GM21381 (cell line): Measurements from ENCODE around the gene SPIN1.
A peak's percentile ranks its signal among the peaks of the same experiment; 100 is the strongest.
"Not testable (repeated sequence)": the region's sequence is repeated elsewhere in the genome, so short reads cannot be mapped to it uniquely, and the experiment has no call there.

Source experiments
- ATAC-seq: cut with Tn5 transposase; IDR thresholded peaks from one replicate; pipeline ENCODE4 v1.9.1; 2021; ENCODE audit warnings: mild to moderate bottlenecking, moderate library complexity; ENCODE audit not compliant: unreplicated experiment

The SPIN1 gene

DNA sequence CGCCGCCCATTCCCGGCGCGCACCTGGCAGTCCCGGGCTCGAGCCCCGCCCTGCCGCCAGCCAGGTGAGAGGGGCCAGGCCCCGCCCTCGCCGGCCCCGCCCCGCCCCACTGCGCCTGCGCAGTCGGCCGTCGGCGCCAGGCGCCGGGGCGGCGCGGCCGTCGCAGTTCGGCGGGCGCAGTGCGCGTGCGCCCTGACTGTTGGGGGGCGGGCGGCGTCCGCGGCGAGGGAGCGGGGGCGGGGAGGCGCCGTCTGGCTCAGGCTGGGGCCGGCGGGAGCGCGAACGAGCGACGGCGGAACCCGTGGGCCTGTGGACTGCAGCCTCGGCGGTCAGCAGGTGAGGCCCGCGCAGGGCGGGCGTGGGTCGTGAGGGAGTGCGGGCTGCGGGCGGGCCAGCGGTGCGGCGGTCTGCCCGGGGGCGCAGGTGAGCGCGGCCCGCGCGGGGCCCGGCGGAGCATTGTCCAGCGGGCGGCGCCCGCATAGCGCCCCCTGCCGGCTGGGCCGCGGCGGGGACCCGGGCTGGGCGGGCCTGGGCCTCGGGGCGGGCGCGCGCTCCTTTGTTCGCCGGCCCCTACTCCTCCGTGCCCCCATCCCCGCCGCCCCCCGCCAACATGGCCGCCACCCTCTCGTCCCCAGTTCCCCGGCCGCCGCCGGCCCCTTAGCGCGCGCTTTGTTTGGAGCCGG lies at the start of gene SPIN1:
Gene SPIN1, plus strand, starts transcription at position 242 of the 683 bp plus-strand sequence. CDS start 38,096 bp downstream, outside the sequence.
- peak; percentile 86 for ATAC-seq

DNA sequence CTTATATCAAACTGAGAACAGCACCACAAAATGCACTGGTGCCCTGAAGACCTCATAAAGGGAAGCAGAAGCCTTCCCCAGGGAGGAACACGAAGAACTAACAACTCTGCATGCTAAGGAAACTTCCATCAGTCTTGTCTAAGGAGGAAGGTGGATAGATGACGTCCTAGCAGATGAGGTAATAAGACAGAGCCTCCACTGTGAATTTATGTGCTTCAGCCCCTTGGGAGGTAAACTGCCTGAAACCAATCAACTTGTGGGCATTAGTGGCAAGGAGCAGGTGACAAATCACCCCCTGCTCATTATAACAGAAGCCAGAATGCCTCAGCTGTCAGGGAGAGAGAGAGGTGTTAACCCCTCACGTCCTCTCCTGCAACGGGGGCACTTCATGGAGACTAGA lies 48.9 kb upstream of the SPIN1 start:
- ATAC-seq: no peak

DNA sequence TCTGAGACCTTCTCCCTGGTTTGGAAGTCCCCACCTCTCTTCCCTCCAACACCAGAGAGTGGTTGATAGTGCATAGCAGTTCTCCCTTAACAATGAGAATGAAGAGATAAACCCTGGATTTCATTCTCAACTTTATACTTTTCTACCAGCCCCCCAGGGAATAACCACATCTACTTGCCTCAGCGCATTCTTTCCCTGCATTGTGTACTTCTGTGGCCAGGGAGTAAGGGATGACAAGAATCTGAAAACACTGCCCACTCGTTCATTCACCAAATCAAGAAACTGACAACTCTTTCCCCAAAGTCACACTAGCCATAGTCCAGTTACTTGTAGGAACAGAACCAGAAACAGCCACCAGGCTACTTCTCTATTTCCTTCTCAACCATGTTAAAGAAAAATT lies 46.0 kb upstream of the SPIN1 start:
- no peak for ATAC-seq

DNA sequence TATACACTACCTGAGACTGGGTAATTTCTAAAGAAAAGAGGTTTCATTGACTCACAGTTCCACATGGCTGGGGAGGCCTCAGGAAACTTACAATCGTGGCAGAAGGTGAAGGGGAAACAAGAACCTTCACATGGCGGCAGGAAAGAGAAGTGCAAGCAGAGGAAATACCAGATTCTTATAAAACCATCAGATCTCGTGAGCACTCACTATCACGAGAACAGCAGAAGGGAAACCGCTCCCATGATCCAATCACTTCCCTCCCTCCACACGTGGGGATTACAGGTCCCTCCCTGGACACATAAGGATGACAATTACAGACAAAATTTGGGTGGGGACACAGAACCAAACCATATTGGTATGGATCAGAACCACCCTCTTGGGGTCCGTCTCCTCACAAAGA lies 44.2 kb upstream of the SPIN1 start:
- ATAC-seq: no peak

DNA sequence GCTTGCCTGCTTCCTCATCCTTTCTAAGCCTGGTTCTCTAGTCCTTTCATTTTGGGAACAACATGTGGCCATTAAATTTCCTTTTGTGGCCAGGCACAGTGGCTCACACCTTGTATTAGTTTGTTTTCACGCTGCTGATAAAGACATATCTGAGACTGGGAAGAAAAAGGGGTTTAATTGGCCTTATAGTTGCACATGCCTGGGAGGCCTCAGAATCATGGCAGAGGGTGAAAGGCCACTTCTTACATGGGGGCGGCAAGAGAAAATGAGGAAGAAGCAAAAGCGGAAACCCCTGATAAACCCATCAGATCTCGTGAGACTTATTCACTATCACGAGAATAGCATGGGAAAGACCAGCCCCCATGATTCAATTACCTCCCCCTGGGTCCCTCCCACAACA lies 37.9 kb upstream of the SPIN1 start:
- ATAC-seq: not testable (repeated sequence)

DNA sequence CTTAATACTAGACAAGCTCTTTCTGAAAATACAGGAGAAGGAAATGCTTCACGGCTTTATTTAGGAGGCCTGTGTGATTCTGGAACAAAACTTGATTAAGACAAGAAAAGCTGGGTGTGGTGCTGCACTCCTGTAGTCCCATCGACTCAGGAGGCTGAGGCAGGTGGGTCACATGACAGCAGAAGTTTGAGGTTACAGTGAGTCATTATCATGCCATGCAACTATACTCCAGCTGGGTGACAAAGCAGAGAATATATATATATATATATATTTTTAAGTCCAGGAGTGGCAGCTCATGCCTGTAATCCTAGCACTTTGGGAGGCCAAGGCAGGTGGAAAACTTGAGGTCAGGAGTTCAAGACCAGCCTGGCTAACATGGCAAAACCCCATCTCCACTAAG lies 33.1 kb upstream of the SPIN1 start:
- ATAC-seq: no peak

DNA sequence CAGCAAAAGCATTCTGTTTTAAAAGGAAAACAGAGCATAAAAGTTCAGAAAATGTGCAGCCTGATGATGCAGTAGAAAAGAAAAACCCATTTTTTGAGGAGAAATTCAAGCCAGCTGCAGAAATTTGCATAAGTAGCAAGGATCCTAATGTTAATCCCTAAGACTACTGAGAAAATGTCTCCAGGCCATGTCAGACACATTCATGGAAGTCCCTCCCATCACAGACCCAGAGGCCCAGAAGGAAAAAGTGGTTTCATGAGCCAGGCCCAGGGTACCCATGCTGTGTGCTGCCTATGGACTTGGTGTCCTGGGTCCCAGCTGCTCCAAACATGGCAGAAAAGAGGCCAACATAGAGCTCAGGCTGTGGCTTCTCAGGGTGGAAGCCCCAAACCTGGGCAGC lies 31.0 kb upstream of the SPIN1 start:
- ATAC-seq: not testable (repeated sequence)

DNA sequence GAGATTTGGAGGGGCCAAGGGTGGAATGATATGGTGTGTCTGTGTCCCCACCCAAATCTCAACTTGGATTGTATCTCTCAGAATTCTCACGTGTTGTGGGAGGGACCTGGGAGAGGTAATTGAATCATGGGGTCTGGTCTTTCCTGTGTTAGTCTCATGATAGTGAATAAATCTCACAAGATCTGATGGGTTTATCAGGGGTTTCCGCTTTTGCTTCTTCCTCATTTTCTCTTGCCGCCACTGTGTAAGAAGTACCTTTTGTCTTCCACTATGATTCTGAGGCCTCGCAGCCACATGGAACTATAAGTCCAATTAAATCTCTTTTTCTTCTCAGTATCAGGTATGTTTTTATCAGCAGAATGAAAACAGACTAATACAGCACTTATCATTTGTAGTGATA lies 29.5 kb upstream of the SPIN1 start:
- ATAC-seq: no peak

DNA sequence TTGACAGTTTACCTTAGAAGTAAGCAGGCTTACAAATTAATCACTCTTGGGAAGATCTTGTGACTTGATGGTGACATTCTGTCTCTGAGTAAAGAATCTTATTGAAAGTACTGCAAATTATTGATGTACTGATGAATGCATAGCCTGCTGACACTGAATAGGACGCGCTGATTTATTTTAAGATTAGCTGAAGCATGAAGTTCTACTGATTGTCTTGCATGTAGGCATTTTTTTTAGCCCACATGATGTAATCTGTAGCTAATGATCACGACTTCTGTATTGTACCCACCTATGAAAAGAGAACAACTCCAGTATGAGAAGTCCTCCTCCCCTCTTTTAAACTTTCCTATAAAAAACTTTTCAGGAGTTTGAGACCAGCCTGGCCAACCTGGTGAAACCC lies 28.3 kb upstream of the SPIN1 start:
- ATAC-seq: no peak

DNA sequence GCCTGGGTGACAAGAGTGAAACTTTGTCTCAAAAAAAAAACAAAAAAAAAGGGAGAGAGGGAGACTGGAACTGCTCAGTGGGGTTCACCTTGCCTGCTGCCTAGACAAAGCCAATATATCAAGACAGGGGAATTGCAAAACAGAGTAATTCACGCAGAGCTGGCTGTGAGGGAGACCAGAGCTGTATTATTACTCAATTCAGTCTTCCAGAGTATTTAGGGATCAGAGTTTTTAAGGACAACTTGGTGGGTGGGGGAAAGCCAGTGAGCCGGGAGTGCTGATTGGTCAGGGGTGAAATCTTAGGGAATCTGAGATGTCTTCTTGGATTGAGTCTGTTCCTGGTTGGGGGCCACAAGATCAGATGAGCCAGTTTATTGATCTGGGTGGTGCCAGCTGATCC lies 25.6 kb upstream of the SPIN1 start:
- no peak for ATAC-seq

DNA sequence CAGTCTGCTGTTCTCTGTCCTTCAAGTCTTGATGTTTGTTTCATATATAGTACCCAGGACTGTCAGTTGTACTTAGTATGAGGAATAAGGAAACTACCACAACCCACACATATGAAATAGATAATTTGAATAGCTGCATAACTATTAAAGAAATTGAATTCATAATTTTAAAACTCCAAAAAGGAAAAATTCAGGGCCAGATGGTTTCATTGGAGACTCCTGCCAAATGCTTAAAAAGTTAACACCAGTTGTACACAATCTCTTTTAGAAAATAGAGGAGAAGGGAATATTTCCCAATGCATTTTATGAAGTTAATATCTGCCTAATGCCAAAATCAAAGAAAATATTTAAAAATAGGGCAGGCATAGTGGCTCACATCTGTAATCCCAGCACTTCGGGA lies 24.6 kb upstream of the SPIN1 start:
- ATAC-seq: no peak

DNA sequence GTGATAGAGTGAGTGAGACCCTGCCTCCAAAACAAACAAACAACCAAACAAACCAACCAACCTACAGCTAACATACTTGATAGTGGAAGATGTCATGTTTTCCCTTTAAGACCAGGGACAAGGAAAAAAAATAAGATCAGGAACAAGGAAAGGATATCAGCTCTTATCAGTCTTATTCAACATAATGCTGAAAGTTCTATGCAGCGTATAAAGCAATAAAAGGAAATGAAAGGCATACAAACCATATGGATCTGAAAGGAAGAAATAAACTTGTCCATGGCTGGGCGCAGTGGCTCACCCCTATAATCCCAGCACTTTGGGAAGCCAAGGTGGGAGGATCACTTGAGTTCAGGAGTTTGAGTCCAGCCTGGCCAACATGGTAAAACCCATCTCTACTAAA lies 23.5 kb upstream of the SPIN1 start:
- ATAC-seq: no peak

DNA sequence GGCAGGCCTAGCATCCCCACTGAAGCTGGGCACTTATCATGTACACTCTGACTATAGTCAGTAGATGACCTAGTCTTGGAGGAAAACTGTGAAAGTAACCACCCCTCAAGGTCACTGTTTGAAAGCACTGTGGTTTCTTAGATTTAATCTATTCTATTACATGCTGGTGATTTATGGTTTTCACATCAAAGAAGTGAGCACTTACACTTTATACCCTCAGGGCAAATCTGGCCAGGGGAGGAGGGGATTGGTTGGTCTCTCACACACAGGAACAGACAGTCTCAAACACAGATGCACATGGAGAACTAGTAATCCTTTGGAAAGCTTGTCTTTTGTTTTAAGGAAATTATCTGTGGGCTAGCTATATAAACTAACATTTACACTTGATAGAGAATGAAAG lies 17.9 kb upstream of the SPIN1 start:
- no peak for ATAC-seq

DNA sequence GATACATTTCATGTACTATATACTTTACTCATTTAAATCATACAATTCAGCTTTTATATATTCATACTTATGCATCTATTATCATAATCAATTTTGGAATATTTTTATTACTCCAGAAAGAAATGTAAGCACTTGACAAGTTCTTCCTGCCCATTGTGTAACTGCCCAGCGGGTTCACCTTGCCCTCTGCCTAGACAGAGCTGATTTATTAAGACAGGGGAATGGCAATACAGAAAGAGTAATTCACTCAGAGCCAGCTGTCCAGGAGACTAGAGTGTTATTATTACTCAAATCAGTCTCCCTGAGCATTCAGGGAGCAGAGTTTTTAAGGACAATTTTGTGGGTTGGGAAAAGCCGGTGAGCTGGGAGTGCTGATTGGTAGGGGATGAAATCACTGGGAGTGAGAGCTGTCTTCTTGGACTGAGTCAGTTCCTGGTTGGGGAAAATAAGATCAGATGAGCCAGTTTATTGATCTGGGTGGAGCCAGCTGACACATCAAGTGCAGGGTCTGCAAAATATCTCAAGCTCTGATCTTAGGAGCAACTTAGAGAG lies 16.1 kb upstream of the SPIN1 start:
- no peak for ATAC-seq

DNA sequence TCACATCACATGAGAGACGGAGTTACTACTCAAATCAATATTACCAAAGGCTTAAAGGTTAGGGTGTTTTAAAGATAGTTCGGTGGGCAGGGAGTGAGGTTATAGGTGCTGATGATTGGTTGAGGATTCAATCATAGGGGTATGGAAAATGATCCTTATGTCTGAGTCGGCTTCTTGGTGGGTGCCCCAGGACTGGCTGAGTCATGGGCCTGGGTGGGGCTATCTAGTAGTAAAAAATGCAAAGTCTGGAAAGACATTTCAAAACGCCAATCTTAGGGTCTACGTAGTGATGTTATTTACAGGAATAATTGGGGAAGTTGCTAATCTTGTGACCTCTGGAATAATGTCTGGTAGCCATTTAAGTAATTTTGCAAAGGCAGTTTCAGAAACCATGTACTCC lies 15.2 kb upstream of the SPIN1 start:
- ATAC-seq: no peak

DNA sequence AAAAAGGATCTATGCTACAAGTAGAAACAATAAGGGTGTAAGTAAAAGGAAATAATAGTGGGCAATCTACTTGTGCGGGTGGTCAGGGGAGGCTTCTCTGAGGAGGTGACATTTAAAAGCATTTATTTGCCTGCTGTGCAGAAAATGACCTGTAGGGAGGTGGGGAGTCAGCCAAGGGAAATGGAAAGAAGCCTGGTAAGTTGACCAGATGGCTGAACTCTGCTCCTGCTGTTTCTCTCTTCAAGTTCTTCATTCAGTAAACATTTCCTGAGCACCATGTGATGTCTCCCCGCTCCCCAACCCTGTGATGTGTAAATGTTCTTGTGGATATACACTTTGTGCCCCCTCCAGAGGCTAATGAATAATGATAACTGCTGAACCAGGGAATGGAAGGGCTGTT lies 9.9 kb upstream of the SPIN1 start:
- no peak for ATAC-seq

DNA sequence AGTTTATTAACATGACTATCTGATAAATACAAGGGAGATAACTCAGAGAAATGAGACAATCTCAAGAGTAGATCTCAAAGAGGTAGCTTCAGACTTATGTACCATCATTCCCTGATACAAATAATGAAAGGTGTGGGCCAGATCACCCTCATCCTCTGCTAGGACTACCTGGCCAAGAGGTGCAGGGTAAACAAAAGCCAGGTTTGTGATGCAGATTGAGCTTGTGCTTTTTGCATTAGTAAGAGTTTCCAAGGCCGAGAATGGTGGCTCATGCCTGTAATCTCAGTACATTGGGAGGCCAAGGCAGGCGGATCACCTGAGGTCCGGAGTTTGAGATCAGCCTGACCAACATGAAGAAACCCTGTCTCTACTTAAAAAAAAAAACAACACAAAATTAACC lies 8.9 kb upstream of the SPIN1 start:
- no peak for ATAC-seq

DNA sequence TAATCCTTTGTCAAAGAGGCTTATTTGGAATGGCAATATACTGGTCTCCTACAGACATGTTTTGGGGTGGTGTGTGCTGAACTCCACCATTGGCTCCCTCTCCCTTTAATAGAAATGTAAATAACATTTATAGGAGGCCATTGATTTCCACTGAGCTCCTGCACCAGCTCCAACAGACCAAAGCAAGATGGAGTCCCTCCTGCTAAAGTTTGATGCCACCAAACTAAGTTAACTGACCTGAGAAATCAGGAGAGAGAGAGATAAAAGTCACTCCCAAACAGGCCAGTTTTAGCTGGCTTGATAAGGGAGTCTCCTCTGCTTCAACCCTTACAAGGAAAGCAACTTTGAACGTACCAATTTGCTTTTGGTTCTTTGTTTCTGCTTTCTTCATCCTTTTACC lies 8.1 kb upstream of the SPIN1 start:
- no peak for ATAC-seq

DNA sequence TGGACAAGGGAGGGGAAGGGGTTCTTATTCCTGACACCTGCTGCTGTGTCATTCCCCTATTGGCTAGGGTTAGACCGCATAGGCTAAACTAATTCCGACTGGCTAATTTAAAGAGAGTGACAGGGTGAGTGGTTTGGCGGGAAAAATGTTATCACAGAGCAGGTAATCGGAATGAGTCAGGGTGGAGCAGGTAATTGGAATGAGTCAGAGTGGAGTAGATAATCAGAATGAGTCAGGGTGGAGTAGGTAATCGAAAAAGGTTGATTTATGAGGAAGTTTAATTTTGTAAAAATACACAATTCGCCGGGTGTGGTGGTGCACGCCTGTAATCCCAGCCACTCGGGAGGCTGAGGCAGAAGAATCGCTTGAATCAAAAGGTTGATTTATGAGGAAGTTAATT lies 6.9 kb upstream of the SPIN1 start:
- ATAC-seq: not testable (repeated sequence)

DNA sequence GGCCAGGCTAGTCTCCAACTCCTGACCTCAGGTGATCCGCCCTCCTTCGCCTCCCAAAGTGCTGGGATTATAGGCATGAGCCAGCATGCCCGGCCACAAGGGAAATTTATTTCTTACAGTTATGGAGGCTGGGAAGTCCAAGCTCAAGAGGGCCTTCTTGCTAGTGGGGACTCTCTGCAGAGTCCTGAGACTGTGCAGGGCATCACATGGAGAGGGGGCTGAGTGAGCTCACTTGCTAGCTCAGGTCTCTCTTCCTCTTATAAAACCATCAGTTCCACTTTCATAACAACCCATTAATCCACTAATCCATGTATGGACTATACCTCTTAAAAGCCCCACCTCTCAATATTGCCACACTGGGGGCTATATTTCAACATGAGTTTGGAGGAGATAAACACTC lies 5.1 kb upstream of the SPIN1 start:
- ATAC-seq: no peak

DNA sequence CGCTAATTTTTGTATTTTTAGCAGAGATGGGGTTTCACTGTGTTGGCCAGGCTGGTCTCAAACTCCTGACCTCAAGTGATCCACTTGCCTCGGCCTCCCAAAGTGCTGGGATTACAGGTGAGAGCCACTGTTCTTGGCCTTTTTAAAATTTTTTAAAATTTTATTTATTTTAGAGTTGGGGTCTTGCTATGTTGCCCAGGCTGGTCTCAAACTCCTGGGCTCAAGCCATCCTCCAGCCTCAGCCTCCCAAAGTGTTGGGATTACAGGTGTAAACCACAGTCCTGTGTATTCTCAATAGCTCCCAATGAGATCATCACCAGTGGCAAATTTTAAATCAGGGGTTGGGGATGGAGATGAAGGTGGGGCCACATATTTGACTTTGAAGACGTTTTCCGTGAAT lies 2.1 kb upstream of the SPIN1 start:
- not testable (repeated sequence) for ATAC-seq

DNA sequence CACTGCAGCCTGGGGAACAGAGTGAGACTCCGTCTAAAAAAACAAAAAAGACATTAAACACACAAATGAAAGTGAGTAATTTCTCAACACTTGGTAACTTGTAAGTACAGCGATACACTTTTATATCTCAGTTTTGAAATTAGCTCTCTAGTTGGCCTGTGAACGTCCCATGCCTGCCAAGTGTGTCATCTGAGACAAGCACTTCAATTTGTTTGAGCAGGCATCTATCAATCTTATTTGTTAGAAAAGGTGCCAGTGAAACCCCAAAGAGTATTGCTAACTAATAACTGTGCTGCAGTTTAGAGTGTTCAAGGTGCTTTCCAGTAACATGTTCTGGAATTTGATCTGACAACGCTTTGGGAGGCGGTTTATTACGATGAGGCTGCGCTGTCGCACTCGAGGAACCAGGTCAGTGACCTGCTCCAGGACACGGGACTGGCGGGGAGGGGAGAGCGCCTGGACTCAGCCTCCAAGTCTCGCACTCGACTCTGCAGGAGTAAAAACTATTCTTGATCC lies 1.1 kb upstream of the SPIN1 start:
- ATAC-seq: no peak
